ENCODE results near the gene LPGAT1.

DNA sequence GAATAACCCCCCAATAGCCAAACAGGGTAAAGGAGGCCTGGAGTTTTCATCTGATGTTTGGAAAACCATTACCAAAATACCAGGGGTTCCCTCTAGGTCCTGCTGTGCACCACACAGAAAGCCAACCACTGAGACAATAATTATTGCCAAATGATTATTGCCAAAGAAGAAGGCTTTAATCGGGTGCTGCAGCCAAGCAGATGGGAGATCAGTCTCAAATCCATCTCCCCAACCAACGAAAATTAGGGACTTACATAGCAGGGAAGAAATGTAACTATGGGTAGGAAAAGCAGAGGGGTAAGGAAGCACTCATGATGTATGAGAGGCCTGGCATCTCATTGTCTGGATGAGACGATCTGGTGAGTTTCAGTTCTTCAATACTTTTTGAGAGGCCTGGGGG is 28.8 kb upstream of the LPGAT1 start:
- no peak for TF ChIP-seq POLR2A (IDR thresholded peaks at IDR 0.05)
- TF ChIP-seq, protein P1, sequence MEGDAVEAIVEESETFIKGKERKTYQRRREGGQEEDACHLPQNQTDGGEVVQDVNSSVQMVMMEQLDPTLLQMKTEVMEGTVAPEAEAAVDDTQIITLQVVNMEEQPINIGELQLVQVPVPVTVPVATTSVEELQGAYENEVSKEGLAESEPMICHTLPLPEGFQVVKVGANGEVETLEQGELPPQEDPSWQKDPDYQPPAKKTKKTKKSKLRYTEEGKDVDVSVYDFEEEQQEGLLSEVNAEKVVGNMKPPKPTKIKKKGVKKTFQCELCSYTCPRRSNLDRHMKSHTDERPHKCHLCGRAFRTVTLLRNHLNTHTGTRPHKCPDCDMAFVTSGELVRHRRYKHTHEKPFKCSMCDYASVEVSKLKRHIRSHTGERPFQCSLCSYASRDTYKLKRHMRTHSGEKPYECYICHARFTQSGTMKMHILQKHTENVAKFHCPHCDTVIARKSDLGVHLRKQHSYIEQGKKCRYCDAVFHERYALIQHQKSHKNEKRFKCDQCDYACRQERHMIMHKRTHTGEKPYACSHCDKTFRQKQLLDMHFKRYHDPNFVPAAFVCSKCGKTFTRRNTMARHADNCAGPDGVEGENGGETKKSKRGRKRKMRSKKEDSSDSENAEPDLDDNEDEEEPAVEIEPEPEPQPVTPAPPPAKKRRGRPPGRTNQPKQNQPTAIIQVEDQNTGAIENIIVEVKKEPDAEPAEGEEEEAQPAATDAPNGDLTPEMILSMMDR (IDR thresholded peaks at IDR 0.05) = no peak
- TF ChIP-seq POLR2AphosphoS5 (IDR thresholded peaks at IDR 0.05) = no peak
